HG03103 (cell line): ENCODE measurements around the gene TOMM6.

ENCODE experiments used
- ATAC-seq: cut with Tn5 transposase; IDR thresholded peaks from one replicate; pipeline ENCODE4 v1.9.1; 2021; ENCODE audit warnings: low read depth; ENCODE audit not compliant: unreplicated experiment

The TOMM6 gene

DNA sequence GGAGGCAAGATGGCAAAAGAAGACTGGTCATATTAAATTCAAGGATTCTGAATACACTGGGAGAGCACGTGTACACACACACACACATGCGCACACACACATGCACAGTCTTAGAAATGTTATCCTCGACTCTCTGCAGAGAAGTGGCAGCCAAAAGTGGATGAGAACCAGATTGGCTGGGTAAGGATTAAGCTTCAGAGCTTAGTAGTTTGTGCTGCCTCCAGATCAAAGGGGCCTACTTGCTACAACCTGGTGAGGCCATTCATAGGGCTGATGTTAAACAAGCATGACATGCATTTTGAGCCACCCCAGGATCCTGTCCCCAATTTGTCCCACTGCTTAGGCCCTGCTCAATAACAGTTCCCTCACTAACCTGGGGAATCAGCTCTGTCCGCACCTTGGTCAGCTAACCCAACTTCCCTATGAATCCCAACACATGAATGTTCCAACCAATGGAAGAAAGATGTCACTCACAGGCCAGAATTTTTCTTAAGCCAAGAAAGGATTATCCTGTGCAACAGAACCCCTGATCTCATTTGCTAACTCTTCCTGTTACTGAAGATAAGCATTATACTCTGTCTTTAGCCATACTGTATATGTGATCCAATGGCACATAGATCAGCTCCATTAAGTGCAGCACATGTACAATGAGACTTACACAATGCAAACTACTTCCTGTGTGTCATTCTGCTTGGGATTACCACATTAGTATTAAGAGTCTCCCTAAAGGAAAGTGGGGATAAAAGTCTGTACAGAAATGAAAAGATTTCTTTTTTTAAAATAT lies 31.0 kb downstream of the TOMM6 start:
- ATAC-seq, result no peak

DNA sequence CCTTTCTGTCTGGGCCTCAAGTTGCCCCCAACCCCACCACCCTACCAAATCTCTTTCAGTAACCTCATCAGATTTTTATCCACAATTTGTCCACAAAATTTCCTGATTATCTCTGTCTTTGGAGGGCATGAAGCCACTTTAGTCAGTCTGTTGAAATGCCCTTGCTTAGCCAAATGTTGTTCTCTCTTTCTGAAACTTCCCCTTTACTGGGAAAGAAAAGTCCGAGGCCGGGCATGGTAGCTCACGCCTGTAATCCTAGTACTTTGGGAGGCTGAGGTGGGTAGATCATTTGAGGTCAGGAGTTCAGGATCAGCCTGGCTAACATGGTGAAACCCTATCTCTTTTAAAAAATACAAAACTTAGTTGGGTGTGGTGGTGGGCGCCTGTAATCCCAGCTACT lies 33.8 kb downstream of the TOMM6 start:
- no peak for ATAC-seq

DNA sequence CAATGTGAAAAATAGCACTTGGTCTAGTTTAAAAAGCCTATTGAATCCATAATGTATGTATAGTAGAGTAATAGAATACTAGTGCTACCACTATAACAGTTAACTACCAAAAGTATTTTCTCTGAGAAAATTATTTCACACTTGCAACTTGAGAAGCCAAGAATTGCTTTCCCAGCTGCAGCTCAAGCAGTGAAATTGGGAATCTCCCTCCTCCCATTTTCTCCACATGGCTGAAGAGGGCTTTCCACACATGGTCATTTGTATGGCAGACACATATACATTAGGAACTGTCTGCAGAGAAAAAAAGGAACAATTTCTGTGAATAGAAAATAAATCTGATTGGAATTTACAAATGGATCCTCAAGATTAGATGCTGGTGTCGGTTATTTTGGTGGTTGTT lies 34.5 kb downstream of the TOMM6 start:
- ATAC-seq, result no peak

DNA sequence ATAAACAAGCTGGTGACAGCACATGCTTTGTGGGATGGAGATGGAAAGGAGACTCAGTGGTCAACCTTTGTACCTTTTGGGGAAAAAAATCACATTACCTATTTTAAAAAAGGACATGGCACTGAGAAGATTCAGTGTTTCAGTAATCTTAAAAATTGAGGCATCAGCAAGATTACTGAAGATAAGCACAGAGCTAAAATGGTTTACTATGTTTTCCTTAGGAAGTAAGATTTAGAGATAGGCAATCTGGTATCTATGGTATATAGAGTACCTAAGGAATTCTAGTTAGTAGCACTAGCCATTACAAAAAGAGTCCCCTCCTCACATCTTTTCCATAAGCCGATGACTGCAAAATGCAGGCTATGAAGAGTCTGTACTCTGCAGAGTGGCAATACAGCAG lies 35.7 kb downstream of the TOMM6 start:
- ATAC-seq, result no peak

DNA sequence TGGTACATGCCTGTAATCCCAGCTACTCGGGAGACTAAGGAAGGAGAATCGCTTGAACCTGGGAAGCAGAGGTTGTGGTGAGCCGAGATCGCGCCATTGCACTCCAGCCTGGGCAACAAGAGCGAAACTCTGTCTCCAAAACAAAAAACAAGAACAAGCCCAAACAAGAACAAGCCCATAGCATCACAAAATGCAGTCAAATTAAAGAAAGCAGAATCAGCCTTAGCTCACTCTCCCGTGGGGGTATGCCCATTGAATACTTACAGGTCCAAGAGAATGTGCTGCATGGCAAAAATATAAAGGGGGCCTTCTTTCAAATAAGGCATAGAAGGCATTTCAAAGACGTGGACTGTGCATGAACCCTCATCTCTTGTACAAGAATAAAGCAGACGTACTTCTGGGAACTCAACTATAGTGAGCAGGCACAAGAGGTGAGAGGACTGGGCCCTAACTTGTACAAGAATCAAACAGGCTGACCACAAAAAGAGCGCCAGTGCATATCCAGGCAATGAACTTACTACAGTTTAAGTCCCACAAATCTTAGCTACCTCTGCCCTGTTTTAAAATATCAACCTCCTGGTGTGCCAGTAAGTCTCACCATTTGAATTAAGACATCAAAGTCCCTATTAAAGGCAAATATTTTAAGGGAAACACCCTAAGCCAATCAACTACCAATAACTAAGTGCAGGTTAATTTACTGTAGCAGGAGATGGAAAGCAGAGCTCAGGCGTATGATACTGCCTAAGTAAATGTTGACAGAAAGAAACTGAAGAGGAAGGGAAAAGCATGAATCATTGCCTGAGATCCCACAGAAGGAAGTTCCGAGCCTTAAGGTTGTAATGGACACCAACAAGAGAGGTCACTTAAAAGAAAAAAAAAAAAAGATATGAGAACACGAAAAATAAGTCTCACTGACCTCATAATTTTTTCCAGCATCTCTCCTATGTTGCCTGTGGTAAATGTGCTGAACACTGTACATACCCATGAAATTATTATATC lies 37.4 kb downstream of the TOMM6 start:
- ATAC-seq, result no peak

DNA sequence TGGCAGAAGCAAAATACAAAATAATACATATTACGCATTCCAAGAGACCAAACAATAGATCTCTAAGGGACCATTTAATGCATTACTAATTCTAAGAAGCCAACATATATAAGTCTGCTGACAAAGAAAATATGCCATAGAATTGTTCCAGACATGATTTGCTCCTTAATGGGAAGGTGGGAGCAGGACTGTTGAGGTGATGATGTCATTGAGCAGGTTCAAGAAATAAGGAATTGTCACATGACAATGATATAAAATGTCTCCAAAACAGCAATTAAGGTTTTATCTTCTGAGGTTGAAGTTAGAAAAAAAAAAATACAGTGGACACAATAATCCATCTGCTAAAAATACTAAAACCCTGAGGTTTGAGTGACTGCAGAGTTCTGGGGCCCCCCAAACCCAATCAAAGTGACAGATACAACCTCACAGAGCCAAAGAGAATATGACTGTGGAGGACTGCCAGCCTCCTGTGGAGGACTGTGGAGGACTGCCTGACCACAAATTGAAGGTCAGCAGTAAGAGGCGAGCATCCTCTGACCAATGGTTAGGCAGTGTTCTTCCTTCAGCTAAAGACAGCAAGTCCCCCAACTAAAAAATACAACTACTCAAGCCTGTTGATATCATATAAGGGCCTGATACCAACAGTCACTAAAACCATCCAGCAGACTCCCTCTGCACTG lies 39.0 kb downstream of the TOMM6 start:
- ATAC-seq, result no peak

DNA sequence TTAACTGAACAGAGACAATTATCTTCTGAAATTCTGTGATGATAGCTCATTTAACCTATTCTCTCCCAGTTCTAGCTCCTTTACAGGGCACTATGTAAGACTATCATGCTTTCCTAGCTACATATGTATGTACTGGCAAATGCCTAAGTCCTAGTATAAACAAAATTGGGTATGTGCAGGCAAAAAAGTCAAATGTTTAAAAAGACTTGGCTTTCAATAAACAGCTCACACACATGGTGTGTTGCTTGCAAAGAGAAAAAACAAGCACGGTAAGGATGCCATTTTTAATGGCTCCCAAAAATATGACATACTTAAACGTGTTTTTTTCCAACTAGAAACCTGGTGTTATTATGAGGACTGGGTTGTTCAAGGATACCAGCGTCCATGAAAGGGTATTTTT lies 44.8 kb downstream of the TOMM6 start:
- ATAC-seq, result no peak

DNA sequence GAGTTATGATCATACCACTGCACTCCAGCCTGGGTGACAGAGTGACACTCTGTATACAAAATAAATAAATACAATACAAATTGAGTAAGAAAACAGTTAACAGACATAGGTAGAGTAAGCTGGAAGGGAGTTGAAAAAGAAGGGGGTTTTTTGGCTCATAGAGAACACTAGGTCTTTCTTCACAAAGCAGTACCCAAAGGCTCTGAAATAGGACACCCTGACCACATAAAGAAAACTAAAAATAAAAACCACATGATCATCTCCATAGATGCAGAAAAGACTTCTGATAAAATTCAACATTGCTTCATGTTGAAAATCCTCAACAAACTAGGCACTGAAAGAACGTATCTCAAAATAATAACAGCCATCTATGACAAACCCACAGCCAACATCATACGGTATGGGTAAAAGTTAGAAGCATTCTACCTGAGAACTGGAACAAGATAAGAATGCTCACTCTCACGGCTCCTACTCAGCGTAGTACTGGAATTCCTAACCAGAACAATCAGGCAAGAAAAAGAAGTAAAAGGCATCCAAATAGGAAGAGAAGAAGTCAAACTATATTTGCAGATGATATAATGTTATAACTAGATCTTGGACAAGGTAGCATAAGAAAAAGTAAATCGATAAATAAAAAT lies 48.6 kb downstream of the TOMM6 start:
- ATAC-seq, result no peak

DNA sequence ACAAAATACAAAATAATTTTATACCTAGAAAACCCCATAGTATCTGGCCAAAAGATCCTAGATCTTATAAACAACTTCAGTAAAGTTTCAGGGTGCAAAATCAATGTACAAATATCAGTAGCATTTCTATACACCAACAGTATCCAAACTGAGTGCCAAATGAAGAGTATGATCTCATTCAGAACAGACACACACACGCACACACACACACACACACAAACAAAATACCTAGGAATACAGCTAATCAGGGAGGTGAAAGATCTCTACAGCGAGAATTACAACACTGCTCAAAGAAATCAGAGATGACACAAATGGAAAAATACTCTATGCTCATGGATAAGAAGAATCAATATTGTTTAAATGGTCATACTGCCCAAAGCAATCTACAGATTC lies 49.2 kb downstream of the TOMM6 start:
- no peak for ATAC-seq
